CD14-positive monocyte (primary cell): Measurements from ENCODE around the gene WDR7. TPM values are rescaled to one million over a fixed set of nuclear protein-coding genes. Genes with fewer than 3 reads are reported as not detected.

ENCODE experiments used
- DNase-seq, 3 donors: peaks; one replicate each; pipeline ENCODE4 v3.0.0-alpha.2; 2011 to 2022
- H2AFZ ChIP-seq: 2 replicates; pipeline ENCODE4 v1.6.0; 2012; ENCODE audit warnings: mild to moderate bottlenecking, low read depth, low read length, inconsistent platforms; ENCODE audit not compliant: insufficient read depth, poor library complexity, severe bottlenecking
- H3K27ac ChIP-seq, 2 donors: 1 replicate in 1 of 2; 2 replicates in 1 of 2; pipeline ENCODE4 v1.5.1; 2012 to 2013; ENCODE audit warnings: low read length in 2 of 2, control low read depth in 1 of 2, inconsistent platforms in 1 of 2, low read depth in 1 of 2, mild to moderate bottlenecking in 1 of 2
- H3K27me3 ChIP-seq, 2 donors: one replicate each; pipeline versions ENCODE4 v1.6.0 to v1.6.1; 2011 to 2013; ENCODE audit warnings: low read length in 2 of 2; ENCODE audit not compliant: control insufficient read depth in 2 of 2, insufficient read depth in 2 of 2
- H3K36me3 ChIP-seq, 2 donors: replicated peaks in 1 of 2; 1 replicate in 1 of 2; 2 replicates in 1 of 2; pipeline versions ENCODE4 v1.5.1 to v1.6.1; 2012 to 2013; ENCODE audit warnings: low read length in 2 of 2, control low read depth in 1 of 2, inconsistent platforms in 1 of 2, mild to moderate bottlenecking in 1 of 2; ENCODE audit not compliant: insufficient read depth in 2 of 2, control insufficient read depth in 1 of 2
- H3K4me1 ChIP-seq, 2 donors: 1 replicate in 1 of 2; 2 replicates in 1 of 2; pipeline versions ENCODE4 v1.5.1 to v1.6.1; 2012 to 2013; ENCODE audit warnings: low read length in 2 of 2, control low read depth in 1 of 2, inconsistent platforms in 1 of 2, mild to moderate bottlenecking in 1 of 2, moderate library complexity in 1 of 2; ENCODE audit not compliant: insufficient read depth in 2 of 2, control insufficient read depth in 1 of 2
- H3K4me2 ChIP-seq: replicated peaks from 2 replicates; pipeline ENCODE3; 2012; ENCODE audit warnings: low read length, moderate library complexity, mild to moderate bottlenecking; ENCODE audit not compliant: poor library complexity, severe bottlenecking; ENCODE audit errors: extremely low read depth
- H3K4me3 ChIP-seq, 3 experiments: fragments of 200-600 bp in 1 of 3; sonication (generic) in 1 of 3; replicated peaks in 1 of 3; 1 replicate in 2 of 3; 2 replicates in 1 of 3; pipeline ENCODE4 v1.5.1; 2011 to 2013; ENCODE audit warnings: low read length in 3 of 3, mild to moderate bottlenecking in 3 of 3, control low read depth in 2 of 3, low read depth in 2 of 3, inconsistent platforms in 1 of 3, moderate library complexity in 1 of 3
- H3K79me2 ChIP-seq: 2 replicates; pipeline ENCODE4 v1.6.0; 2012; ENCODE audit warnings: mild to moderate bottlenecking, control low read depth, inconsistent platforms, low read length, moderate library complexity; ENCODE audit not compliant: insufficient read depth
- H3K9ac ChIP-seq: 2 replicates; pipeline ENCODE4 v1.6.0; 2017; ENCODE audit warnings: low read length, mild to moderate bottlenecking; ENCODE audit not compliant: insufficient read depth, poor library complexity, severe bottlenecking
- H3K9me3 ChIP-seq, 2 donors: replicated peaks in 1 of 2; 1 replicate in 1 of 2; 2 replicates in 1 of 2; pipeline versions ENCODE4 v1.5.1 to v1.6.1; 2012 to 2013; ENCODE audit warnings: low read length in 2 of 2, control low read depth in 1 of 2; ENCODE audit not compliant: control insufficient read depth in 1 of 2, insufficient read depth in 1 of 2
- H4K20me1 ChIP-seq: 2 replicates; pipeline ENCODE4 v1.6.0; 2012; ENCODE audit warnings: mild to moderate bottlenecking, low read length, control low read depth, moderate library complexity; ENCODE audit not compliant: insufficient read depth
- H3K27ac Mint-ChIP-seq, 7 donors: one replicate each; pipeline ENCODE4 v1.8.0; 2020; ENCODE audit warnings: mild to moderate bottlenecking in 7 of 7, mixed read lengths in 7 of 7, moderate library complexity in 6 of 7, inconsistent platforms in 2 of 7
- H3K27me3 Mint-ChIP-seq, 3 donors: one replicate each; pipeline ENCODE4 v1.8.0; 2021 to 2022; ENCODE audit warnings: low read depth in 3 of 3, mild to moderate bottlenecking in 3 of 3, mixed read lengths in 3 of 3, moderate library complexity in 3 of 3, inconsistent platforms in 1 of 3
- H3K36me3 Mint-ChIP-seq, 2 donors: one replicate each; pipeline ENCODE4 v1.8.0; 2020; ENCODE audit warnings: mixed read lengths in 2 of 2, inconsistent platforms in 1 of 2, mild to moderate bottlenecking in 1 of 2
- H3K4me1 Mint-ChIP-seq: one replicate; pipeline ENCODE4 v1.8.0; 2020; ENCODE audit warnings: mild to moderate bottlenecking, mixed read lengths
- H3K4me3 Mint-ChIP-seq, 2 donors: one replicate each; pipeline ENCODE4 v1.8.0; 2020; ENCODE audit warnings: mild to moderate bottlenecking in 2 of 2, mixed read lengths in 2 of 2, moderate library complexity in 1 of 2
- H3K9me3 Mint-ChIP-seq, 7 donors: one replicate each; pipeline ENCODE4 v1.8.0; 2020 to 2022; ENCODE audit warnings: mixed read lengths in 7 of 7, mild to moderate bottlenecking in 6 of 7, moderate library complexity in 6 of 7, inconsistent platforms in 2 of 7
- WGBS: methylation state at CpG from one replicate; pipeline ENCODE4 v1.1.5; 2013; ENCODE audit warnings: missing lambda C conversion rate; ENCODE audit not compliant: insufficient coverage; 5-methylcytosine and 5-hydroxymethylcytosine counted together
- intact Hi-C, 2 donors: fragments of 100-400 bp; cut with micrococcal nuclease; formaldehyde crosslinking; loops; one replicate each; pipeline versions ENCODE4 v1.15.0 to v1.15.1; 2023
- polyA plus RNA-seq, 3 donors: library from polyadenylated mRNA; depleted of rRNA in 1 of 3; unstranded in 2 of 3; stranded (reverse) in 1 of 3; fragments of 300-500 nt in 2 of 3; fragments of >200 nt in 1 of 3; fragmentation: Illumina TruSeq in 2 of 3; gene quantifications; 1 replicate in 2 of 3; 2 replicates in 1 of 3; pipeline ENCODE4 v1.2.3, GENCODE V29; 2012 to 2021
- TF ChIP-seq, protein P1 (sequence below): fragments of 200-600 bp; IDR thresholded peaks from one replicate; pipeline ENCODE4 v1.8.0; 2022; ENCODE audit warnings: antibody characterized with exemption, mild to moderate bottlenecking

The WDR7 gene
- polyA plus RNA-seq, 3 donors = 9.1 to 23.6 (median 9.5) TPM

DNA sequence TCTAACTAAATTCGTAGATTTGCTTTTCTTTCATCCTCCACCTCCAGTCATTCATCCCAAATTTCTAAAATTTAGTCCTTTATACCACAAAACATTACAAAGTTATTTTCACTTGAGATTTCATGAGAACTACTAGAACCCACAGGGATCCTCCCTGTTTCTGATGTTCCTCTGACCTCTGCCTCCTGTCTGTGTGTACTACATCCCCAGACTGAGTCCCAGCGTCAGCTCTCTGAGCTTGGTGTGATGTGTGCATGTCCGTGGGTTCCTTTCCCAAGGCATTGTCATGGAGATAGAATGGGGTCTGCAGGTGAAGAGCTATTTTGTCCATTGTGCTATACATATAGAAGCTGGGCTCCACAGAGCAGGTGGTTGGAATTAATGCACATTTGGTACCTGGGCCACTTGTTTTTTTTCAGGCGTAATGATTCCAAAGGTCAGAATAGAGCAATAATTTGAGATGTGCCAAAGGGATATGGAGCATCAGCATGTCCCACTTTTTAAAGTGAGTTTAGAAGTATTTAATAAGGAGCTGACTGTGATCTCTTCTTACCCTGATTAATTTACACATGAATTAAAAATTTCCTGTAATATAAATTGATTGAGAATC lies 344.5 kb downstream of the WDR7 start:
- 94% methylated on average over 3 of the region's 4 CpGs for WGBS
- H3K27me3 Mint-ChIP-seq = no peaks in the 10 kb centered on the region

DNA sequence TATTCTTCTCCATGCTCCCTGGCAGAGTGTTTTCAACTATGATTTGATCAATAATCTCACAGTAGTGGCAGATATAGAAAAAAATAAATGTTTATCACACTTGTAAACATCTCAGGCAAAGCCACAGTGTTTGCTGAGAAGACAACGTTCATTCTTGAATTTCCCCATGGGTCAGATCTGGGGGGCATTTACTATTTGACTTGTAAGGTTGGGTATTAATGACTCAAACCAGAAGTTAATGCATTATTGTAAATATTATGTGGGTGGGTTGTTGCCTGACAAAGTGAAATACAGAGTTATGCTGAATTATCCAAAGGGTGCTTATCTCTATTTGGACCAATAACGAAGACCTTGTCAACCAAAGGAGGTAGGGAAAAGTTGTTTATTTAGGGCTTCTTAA lies 346.0 kb downstream of the WDR7 start:
- H3K27me3 ChIP-seq = no peaks in the 10 kb centered on the region
- TF ChIP-seq, protein P1, sequence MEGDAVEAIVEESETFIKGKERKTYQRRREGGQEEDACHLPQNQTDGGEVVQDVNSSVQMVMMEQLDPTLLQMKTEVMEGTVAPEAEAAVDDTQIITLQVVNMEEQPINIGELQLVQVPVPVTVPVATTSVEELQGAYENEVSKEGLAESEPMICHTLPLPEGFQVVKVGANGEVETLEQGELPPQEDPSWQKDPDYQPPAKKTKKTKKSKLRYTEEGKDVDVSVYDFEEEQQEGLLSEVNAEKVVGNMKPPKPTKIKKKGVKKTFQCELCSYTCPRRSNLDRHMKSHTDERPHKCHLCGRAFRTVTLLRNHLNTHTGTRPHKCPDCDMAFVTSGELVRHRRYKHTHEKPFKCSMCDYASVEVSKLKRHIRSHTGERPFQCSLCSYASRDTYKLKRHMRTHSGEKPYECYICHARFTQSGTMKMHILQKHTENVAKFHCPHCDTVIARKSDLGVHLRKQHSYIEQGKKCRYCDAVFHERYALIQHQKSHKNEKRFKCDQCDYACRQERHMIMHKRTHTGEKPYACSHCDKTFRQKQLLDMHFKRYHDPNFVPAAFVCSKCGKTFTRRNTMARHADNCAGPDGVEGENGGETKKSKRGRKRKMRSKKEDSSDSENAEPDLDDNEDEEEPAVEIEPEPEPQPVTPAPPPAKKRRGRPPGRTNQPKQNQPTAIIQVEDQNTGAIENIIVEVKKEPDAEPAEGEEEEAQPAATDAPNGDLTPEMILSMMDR = no peak
- H3K36me3 Mint-ChIP-seq = peaks cover 10 to 12% of the 10 kb centered on the region in 2 donors
- H3K27ac Mint-ChIP-seq = no peak overlapping the region
- no peaks in the 10 kb centered on the region for H3K79me2 ChIP-seq
- H3K9me3 Mint-ChIP-seq = no peaks in the 10 kb centered on the region
- no peaks in the 10 kb centered on the region for H4K20me1 ChIP-seq
- no peak overlapping the region for H3K4me3 Mint-ChIP-seq
- WGBS = no CpG with 5 or more reads among the region's 2 CpGs
- H3K4me1 Mint-ChIP-seq = no peaks in the 10 kb centered on the region
- no peaks in the 10 kb centered on the region for H3K9me3 ChIP-seq
- intact Hi-C loops = no loop called here
- no peak overlapping the region for H3K4me2 ChIP-seq
- DNase-seq = no peak
- H3K4me3 ChIP-seq = no peak overlapping the region
- H3K27me3 Mint-ChIP-seq = no peaks in the 10 kb centered on the region
- H3K27ac ChIP-seq = no peak overlapping the region
- no peak overlapping the region for H3K9ac ChIP-seq
- no peaks in the 10 kb centered on the region for H3K4me1 ChIP-seq
- H2AFZ ChIP-seq = no peak overlapping the region
- no peaks in the 10 kb centered on the region for H3K36me3 ChIP-seq

More for the DNA sequence above, 344.5 kb downstream of the WDR7 start:
- no peak overlapping the region for H3K27ac Mint-ChIP-seq
- Histone ChIP-seq H4K20me1 (no peaks in the 10 kb centered on the region), H3K27ac (no peak overlapping the region), H3K36me3 (no peaks in the 10 kb centered on the region), H2AFZ (no peak overlapping the region), H3K4me1 (no peaks in the 10 kb centered on the region), H3K4me3 (no peak overlapping the region), H3K9ac (no peak overlapping the region), H3K79me2 (no peaks in the 10 kb centered on the region), H3K4me2 (no peak overlapping the region), H3K9me3 (no peaks in the 10 kb centered on the region), H3K27me3 (no peaks in the 10 kb centered on the region)
- DNase-seq = no peak
- H3K9me3 Mint-ChIP-seq = peaks cover 0 to 3% (median 0%) of the 10 kb centered on the region in 7 donors
- peaks cover 12 to 19% of the 10 kb centered on the region in 2 donors for H3K36me3 Mint-ChIP-seq
- no peaks in the 10 kb centered on the region for H3K4me1 Mint-ChIP-seq
- no peak overlapping the region for H3K4me3 Mint-ChIP-seq
- TF ChIP-seq, protein P1 = no peak
- intact Hi-C loops = no loop called here
